Measurements from ENCODE around the gene PPAN. TPM values are rescaled to one million over a fixed set of nuclear protein-coding genes. Genes with fewer than 3 reads are reported as not detected.

The PPAN gene, protein sequence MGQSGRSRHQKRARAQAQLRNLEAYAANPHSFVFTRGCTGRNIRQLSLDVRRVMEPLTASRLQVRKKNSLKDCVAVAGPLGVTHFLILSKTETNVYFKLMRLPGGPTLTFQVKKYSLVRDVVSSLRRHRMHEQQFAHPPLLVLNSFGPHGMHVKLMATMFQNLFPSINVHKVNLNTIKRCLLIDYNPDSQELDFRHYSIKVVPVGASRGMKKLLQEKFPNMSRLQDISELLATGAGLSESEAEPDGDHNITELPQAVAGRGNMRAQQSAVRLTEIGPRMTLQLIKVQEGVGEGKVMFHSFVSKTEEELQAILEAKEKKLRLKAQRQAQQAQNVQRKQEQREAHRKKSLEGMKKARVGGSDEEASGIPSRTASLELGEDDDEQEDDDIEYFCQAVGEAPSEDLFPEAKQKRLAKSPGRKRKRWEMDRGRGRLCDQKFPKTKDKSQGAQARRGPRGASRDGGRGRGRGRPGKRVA
- 40.0 TPM in 2 replicates for total RNA-seq (2014; rRNA removed; shearing (Covaris generic); ENCODE audit: low replicate concordance)

DNA sequence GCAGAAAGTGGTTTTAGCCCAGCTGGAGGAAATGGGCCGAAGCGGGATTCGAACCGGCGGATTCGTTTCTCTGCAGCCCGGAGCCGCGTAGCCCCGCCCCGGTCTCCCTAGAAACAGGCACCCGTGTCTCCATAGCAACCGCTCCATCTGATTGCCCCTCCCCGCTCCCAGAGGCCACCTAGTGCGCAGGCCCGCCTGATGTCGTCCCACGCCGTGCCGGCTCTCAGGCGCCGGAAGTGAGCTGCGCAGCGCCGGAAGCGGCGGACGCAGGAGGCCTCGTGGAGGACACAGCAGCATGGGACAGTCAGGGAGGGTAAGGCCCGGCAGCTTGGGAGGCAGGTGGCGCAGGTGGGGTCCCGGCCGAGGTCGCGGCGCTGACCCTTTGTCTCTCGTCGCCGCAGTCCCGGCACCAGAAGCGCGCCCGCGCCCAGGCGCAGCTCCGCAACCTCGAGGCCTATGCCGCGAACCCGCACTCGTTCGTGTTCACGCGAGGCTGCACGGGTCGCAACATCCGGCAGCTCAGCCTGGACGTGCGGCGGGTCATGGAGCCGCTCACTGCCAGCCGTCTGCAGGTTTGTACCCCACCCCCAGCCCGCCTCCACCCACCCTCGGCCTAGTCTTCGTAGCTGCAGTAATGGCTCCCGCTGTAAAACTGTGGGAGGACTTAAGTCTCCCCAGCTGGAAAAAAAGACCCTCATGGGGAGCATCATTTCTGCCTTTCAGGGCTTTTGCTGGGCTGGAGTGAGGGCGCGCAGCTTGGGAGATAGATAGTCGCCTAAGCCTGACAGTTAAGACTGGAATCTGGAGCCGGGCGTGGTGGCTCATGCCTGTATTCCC, at the start of gene PPAN:
PPAN (plus strand) TSS at position 263 of the 837 bp plus-strand sequence; CDS start at position 296, 33 bp downstream.
- in situ Hi-C loops (cut with HindIII; ENCODE audit: low pct_unique_long_range_greater_than_20kb, low sequenced_read_pairs), result no loop called here
- DNase-seq (ENCODE audit: low read depth), result peak; percentile 89

DNA sequence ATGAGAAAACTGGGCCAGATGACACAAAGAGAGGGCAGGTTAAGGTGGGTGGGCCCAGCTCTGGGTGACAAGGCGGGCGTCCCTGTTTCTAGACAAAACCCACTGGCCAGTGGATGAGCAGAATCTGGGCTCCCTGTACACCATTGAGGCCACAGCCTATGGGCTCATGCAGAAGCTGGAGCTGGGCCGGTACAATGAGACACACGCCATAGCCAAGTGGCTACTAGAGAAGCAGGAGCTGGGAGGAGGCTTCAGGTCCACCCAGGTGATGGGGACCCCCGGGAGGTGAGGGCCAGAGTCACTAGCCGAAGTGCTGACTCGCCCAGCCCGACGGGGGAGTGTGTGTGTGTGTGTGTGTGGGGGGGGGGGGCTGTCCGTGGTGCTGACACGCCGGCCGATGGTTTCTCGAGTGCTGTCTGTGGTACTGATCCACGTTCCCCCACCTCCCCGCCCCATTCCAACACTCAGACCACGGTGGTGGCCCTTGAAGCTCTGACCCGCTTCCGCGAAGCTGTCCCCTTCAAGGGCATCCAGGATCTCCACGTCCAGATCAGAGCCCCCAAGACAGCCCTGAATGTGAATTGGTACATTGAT, 44.3 kb upstream of the PPAN start:
- peak; percentile 37 for DNase-seq (ENCODE audit: low read depth)
- in situ Hi-C loops (cut with HindIII; ENCODE audit: low pct_unique_long_range_greater_than_20kb, low sequenced_read_pairs), result no loop called here

DNA sequence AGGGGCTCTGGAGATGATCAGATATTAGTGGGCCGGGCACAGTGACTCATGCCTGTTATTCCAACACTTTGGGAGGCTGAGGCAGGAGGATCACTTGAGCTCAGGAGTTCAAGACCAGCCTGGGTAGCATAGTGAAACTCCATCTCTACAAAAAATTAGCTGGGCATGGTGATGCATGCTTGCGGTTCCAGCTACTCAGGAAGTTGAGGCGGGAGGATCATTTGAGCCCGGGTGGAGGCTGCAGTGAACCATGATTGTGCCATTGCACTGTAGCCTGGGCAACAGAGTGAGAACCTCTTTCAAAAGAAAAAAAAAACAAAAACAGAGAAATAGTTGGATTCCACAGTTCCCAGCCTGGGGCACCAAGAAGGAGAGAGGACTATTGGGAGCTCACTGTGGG, 38.0 kb upstream of the PPAN start:
- no peak for DNase-seq (ENCODE audit: low read depth)
- in situ Hi-C loops (cut with HindIII; ENCODE audit: low pct_unique_long_range_greater_than_20kb, low sequenced_read_pairs), result no loop called here

DNA sequence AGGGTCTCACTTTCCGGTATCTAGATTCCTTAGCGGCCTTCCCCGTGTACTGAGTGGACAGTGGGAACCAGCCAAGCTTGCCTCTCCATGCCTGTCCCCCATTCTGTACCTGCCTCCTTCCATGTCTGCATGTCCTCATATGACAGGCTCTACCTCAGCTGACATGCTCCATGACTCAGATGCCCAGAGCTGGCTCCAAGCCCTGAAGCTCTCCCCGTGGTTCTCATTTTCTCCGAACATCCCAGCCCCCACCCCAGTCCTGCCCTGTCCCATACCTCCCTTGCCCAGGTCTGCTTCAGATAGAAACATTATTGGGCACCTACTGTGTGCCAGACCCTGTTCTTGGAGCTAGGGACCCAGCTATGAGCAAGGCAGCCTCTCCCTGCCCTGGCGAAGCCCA, 37.1 kb upstream of the PPAN start:
- in situ Hi-C loops (cut with HindIII; ENCODE audit: low pct_unique_long_range_greater_than_20kb, low sequenced_read_pairs), result no loop called here
- DNase-seq (ENCODE audit: low read depth), result no peak

DNA sequence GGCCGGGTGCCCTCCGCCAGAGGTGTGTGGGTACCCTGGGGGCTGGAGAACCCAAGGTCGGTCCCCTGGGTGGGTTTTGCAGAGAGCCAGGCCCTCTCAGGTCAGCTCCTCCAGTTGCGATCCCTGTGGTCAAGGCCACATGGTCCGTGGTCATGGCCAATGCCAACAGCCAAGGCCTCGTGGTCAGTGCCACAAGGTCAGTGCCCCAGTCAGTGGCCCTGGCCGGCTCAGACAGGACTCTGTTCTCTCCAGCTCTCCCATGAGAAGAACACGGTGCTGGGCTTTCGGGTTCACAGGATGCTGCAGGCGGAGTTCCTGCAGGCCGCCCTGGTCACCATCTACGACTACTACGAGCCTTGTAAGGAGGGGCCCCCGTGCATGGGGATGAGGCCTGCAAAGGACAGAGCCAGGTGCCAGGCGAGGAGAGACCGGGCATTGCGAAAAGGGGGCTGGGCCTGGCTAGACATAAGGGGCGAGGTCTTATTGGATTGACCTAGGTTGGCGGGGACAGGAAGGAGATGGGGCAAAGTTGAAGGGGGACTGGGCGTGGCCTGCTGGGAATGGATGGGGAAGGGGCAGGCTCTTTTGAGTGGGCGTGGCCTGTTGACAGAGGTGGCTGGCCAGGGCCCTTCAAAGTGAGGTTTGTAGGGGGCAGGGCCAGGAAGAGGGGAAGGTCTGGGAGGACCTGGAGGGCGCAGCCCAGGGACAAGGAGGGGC, 35.3 kb upstream of the PPAN start:
- in situ Hi-C loops (cut with HindIII; ENCODE audit: low pct_unique_long_range_greater_than_20kb, low sequenced_read_pairs), result no loop called here
- DNase-seq (ENCODE audit: low read depth), result no peak

DNA sequence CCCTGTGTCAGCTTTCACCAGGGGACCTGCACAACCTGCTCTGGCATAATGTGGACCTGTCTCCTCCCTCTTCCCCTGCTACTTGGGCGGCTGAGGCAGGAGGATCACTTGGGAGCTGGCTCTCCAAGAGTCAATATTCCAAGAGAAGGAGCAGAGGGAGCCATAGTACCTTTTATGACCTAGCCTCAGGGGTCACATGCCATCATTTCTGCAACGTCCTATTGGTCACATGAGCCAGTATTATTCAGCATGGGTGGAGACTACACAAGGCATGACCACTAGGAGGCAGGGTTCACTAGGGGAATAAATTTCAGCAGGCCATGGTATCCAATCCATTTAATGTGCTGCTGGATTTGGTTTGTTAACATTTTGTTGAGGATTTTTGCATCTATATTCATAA, 32.0 kb upstream of the PPAN start:
- in situ Hi-C loops (cut with HindIII; ENCODE audit: low pct_unique_long_range_greater_than_20kb, low sequenced_read_pairs), result no loop called here
- no peak for DNase-seq (ENCODE audit: low read depth)

DNA sequence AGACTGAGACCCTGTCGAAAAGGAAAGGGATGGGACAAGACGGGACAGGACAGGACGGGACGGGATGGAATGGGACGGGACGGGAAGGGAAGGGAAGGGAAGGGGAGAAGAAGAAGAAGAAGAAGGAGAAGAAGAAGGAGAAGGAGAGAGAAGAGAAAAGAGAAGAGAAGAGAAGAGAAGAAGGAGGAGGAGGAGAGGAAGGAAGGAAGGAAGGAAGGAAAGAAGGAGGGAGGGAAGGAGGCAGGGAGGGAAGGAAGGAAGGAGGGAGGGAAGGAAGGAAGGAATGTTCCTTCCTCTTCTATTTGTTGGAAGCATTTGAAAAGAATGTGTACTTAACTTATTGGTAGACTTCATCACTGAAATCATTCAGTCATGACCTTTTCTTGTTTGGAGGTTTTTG, 29.6 kb upstream of the PPAN start:
- in situ Hi-C loops (cut with HindIII; ENCODE audit: low pct_unique_long_range_greater_than_20kb, low sequenced_read_pairs), result no loop called here
- no peak for DNase-seq (ENCODE audit: low read depth)

DNA sequence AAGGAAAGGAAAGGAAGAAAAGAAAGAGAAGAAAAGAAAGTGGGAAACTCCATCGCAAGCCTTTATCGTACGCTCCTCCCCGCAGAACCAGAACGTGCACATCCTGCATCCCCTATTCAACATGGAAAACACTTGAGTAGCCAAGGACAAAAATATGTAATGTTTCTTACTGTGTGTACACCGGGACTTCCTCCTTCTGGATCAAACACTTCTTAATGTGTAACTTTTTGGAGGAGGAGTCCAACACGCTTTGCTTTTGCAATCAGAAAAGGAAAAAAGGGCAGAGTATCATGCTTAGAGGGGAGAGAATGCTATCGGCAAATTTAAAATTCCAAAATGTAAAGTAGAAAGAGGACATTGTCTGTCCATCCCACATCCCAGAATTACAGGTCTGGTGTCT, 27.8 kb upstream of the PPAN start:
- in situ Hi-C loops (cut with HindIII; ENCODE audit: low pct_unique_long_range_greater_than_20kb, low sequenced_read_pairs), result no loop called here
- DNase-seq (ENCODE audit: low read depth), result no peak

DNA sequence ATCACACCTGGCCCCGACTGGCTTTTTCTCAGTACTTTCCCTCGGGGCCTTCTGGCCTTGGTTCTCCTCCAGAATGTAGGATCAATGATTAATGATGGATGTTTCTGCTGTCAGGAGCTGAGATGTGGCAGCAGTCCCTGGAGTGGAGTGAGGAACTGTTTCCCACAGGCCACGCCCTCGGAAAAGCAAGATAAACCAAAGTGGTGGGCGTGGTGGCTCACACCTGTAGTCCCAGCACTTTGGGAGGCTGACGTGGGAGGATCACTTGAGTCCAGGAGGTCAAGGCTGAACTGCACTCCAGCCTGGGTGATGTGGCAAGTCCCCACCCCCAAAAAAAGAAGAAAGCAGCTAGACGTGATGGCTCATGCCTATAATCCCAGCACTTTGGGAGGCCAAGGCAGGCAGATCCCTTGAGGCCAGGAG, 27.1 kb upstream of the PPAN start:
- in situ Hi-C loops (cut with HindIII; ENCODE audit: low pct_unique_long_range_greater_than_20kb, low sequenced_read_pairs), result no loop called here
- no peak for DNase-seq (ENCODE audit: low read depth)

DNA sequence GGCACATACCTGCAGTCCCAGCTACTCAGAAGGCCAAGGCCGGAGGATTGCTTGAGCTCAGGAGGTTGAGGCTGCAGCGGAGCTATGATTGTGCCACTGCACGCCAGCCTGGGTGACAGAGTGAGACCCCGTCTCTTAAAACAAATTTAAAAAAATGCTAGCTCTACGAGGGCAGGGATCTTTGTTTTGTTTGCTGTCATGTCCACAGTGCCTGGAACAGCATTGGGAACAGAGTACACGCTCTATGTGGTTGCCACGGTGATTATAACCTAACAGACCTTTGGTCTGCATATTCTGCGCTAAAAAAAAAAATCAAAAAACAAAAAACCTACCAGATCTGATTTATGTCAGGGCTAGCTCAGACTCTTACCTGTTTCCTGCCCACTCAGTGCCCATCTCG, 22.3 kb upstream of the PPAN start:
- DNase-seq (ENCODE audit: low read depth), result no peak
- in situ Hi-C loops (cut with HindIII; ENCODE audit: low pct_unique_long_range_greater_than_20kb, low sequenced_read_pairs), result no loop called here

DNA sequence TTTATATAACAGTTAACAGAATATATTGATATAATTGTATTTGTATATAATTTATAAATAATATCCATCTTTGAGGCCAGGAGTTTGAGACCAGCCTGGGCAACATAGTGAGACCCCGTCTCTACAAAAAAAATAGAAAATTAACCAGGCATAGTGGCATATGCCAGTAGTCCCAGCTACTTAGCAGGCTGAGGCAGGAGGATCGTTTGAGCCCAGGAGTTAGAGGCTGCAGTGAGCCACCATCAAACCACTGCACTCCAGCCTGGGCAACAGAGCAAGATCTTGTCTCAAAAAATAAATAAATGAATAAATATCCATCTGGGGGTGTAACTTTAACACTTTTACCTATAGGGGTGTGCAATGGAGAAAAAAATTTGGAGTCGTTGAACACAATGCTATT, 21.4 kb upstream of the PPAN start:
- DNase-seq (ENCODE audit: low read depth), result no peak
- in situ Hi-C loops (cut with HindIII; ENCODE audit: low pct_unique_long_range_greater_than_20kb, low sequenced_read_pairs), result no loop called here

DNA sequence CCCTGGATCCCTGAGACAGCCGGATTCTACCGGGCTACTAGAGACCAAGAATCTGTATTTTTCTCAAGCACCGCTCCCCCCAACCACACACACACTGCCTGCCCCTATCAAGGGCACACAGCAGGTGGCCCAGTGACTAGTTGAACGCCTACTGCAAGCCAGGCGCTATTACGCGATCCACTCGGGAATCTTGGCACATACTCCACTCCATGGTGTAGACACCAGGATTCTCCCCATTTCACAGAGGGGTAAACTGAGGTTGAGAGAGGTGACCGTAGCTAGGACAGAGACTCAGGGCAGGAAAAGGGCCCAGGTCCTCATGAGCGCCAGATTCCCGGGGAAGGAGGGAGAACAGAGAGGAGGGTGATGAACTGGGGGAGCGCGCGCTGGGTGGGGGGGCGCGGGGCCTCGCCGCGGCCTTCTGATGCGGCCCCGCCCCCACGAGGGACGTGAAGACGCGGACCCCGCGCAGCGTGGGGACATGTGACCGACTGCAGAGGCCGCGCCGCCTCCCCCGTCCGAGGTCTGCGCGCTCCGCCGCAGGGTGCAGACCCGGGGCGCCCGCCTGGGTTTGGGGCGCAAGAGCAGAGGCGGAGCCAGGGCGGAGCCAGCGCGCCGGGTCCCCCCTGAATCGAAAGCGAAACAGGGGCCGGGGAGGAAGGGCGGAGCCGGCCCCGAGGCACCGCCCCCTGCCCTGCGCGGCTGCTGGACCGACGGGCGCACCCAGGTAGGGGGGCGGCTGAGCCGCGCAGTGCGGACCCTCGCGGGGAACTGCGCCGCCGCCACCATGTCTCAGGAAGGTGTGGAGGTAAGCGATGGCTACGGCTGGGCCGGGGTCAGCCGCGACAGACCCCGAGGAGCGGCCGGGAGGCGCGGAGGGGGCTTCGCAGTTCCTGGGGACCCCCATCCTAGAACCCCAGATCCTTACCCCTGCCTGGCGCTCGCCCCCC, 20.2 kb upstream of the PPAN start, which contains the start of gene SHFL:
SHFL (plus strand) TSS at position 677 of the 950 bp plus-strand sequence; CDS start at position 788, 111 bp downstream.
- DNase-seq (ENCODE audit: low read depth), result peak; percentile 65
- in situ Hi-C loops (cut with HindIII; ENCODE audit: low pct_unique_long_range_greater_than_20kb, low sequenced_read_pairs), result no loop called here

DNA sequence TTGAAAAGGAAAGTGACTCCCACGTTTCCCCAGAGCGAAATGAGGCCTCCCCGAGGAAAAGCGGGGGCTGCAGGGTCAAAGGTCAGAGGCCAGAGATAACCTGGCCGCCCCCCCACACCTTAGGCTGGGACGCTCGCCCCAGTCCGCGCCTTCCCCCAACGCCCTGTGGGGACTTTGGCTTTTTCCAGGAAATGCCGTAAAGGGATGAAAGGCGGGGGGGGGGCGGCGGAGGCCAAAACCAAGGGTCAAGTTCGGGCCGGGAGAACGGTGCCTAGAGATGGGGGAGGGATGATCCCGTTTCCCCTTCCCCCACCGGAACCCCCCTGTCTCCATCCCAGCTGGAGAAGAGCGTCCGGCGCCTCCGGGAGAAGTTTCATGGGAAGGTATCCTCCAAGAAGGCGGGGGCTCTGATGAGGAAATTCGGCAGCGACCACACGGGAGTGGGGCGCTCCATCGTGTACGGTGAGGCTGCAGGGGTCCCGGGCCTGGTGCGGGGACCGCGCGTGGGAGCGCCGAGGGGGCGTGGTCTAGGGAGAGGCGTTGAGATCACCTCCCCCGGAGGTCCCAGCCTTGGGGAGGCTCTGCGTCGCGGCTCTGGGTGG, 19.5 kb upstream of the PPAN start:
- in situ Hi-C loops (cut with HindIII; ENCODE audit: low pct_unique_long_range_greater_than_20kb, low sequenced_read_pairs), result no loop called here
- DNase-seq (ENCODE audit: low read depth), result no peak

DNA sequence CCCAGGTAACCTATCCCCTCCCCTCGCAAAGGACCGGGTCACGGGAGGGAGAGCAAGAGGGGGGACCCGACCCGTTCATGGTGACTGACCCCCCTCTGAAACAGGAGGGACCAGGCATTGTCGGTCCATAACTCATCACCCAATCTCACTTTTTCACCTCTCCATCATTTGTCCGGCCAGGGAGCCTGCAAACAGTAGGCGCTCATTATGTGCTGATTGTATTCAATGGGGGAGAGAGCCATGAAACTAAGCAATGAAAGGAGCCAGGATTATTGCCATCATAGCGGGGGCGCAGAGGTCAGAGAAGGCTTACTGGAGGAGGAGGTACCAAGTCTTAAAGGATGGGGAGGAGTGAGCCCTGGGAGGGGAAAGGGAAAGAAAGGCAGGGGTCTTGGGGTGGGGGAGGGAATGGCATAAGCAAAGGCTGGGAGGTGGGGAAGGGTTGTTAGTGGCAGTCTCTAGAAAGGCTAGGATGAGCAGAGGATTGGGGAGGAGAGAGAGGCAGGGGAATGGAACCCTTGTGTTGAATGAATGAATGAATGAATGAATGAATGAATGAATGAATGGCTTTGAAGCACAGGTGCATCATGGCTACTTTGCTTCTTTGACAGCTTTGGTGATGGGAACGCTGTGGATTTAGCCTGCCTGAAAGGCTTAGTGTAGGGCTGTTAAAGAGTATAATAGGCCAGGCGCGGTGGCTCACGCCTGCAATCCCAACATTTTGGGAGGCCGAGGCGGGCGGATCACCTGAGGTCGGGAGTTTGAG, 18.7 kb upstream of the PPAN start:
- in situ Hi-C loops (cut with HindIII; ENCODE audit: low pct_unique_long_range_greater_than_20kb, low sequenced_read_pairs), result no loop called here
- no peak for DNase-seq (ENCODE audit: low read depth)

DNA sequence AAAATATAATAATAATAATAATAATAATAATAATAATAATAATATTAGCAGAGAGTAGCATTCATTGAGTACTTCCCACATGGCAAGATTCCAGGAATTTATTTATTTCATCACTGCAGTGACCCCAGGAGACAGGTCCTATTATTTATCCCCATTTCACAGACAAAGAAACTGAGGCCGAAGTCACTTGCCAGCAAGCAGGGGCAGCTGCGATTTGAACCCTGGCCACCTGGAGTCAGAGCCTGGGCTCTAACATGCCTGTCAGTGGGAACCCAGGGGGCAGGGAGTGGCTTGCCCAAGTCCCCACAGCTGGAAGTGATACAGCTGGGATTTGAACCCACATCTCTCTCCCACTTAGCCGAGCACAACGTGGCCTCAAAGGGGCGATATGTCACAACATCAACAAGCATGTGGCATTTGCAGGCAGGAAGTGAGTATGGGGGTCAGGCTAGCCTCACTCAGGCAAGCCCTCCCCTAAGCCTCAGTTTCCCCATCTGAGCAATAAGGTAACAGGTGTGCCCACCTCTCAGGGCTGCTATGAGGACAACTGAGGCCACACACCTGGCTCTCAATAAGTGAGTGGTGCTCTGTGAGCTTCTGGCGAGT, 17.1 kb upstream of the PPAN start:
- no peak for DNase-seq (ENCODE audit: low read depth)
- in situ Hi-C loops (cut with HindIII; ENCODE audit: low pct_unique_long_range_greater_than_20kb, low sequenced_read_pairs), result no loop called here
